Measurements from ENCODE around the gene CYP27B1.

- TF ChIP-seq CTCF (conservative IDR thresholded peaks at IDR 0.05) (no peak), ZFX (IDR thresholded peaks at IDR 0.05) (no peak)
Observed at GRCh38 chr12:57775044-57775443, 8.2 kb upstream of the CYP27B1 start.
